ENCODE measurements around the gene HABP2.

- no peak for TF ChIP-seq POLR2A (IDR thresholded peaks at IDR 0.05)
- TF ChIP-seq, protein P1, sequence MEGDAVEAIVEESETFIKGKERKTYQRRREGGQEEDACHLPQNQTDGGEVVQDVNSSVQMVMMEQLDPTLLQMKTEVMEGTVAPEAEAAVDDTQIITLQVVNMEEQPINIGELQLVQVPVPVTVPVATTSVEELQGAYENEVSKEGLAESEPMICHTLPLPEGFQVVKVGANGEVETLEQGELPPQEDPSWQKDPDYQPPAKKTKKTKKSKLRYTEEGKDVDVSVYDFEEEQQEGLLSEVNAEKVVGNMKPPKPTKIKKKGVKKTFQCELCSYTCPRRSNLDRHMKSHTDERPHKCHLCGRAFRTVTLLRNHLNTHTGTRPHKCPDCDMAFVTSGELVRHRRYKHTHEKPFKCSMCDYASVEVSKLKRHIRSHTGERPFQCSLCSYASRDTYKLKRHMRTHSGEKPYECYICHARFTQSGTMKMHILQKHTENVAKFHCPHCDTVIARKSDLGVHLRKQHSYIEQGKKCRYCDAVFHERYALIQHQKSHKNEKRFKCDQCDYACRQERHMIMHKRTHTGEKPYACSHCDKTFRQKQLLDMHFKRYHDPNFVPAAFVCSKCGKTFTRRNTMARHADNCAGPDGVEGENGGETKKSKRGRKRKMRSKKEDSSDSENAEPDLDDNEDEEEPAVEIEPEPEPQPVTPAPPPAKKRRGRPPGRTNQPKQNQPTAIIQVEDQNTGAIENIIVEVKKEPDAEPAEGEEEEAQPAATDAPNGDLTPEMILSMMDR (IDR thresholded peaks at IDR 0.05), result no peak
Measured at GRCh38 chr10:113518816-113519591, 33.8 kb upstream of the HABP2 start.

All from heart left ventricle (tissue), 13 donors.